Central memory CD8-positive, alpha-beta T cell (primary cell): ENCODE results near the gene UHRF1.
A peak's percentile ranks its signal among the peaks of the same experiment; 100 is the strongest.

Source experiments
- ATAC-seq: fragments of 150-1000 bp; cut with Tn5 transposase; replicated peaks from 2 replicates; pipeline ENCODE4 v1.10.0; 2022; ENCODE audit warnings: mild to moderate bottlenecking, moderate FRiP score, moderate number of reproducible peaks; ENCODE audit not compliant: poor library complexity, severe bottlenecking; ENCODE audit errors: extremely low read depth
- DNase-seq, 2 donors: peaks; one replicate each; pipeline ENCODE4 v3.0.0; 2021; ENCODE audit warnings: low spot score in 2 of 2
- H3K27ac Mint-ChIP-seq: one replicate; pipeline ENCODE4 v1.8.0; 2022; ENCODE audit warnings: low read depth, mild to moderate bottlenecking, moderate library complexity, mixed read lengths
- H3K27me3 Mint-ChIP-seq: one replicate; pipeline ENCODE4 v1.8.0; 2022; ENCODE audit warnings: mixed read lengths
- H3K36me3 Mint-ChIP-seq: one replicate; pipeline ENCODE4 v1.8.0; 2022; ENCODE audit warnings: mild to moderate bottlenecking, moderate library complexity, mixed read lengths; ENCODE audit not compliant: insufficient read depth
- H3K4me1 Mint-ChIP-seq: one replicate; pipeline ENCODE4 v1.8.0; 2022; ENCODE audit warnings: mixed read lengths
- H3K4me3 Mint-ChIP-seq: one replicate; pipeline ENCODE4 v1.8.0; 2022; ENCODE audit warnings: mild to moderate bottlenecking, moderate library complexity, mixed read lengths
- H3K9me3 Mint-ChIP-seq: one replicate; pipeline ENCODE4 v1.8.0; 2022; ENCODE audit warnings: mixed read lengths

The UHRF1 gene

GRCh38 chr19:4909156-4909896, at the start of gene UHRF1:
TSS of gene UHRF1 (plus strand) at chr19:4909501. CDS start at chr19:4910886, 1,385 bp downstream.
- DNase-seq: no peak
- H3K27ac Mint-ChIP-seq: peak within 1 kb of the TSS; percentile 51
- no peak for ATAC-seq
- peaks cover 27% of the 10 kb centered on the region for H3K36me3 Mint-ChIP-seq
- H3K9me3 Mint-ChIP-seq: no peaks in the 10 kb centered on the region
- peak within 1 kb of the TSS; percentile 94 for H3K4me3 Mint-ChIP-seq
- no peaks in the 10 kb centered on the region for H3K27me3 Mint-ChIP-seq
- peaks cover 55% of the 10 kb centered on the region for H3K4me1 Mint-ChIP-seq

GRCh38 chr19:4859697-4860096, 49.6 kb upstream of the UHRF1 start:
- ATAC-seq: no peak
- Mint-ChIP-seq H3K4me1 (no peaks in the 10 kb centered on the region), H3K27me3 (no peaks in the 10 kb centered on the region), H3K27ac (no peak overlapping the region), H3K9me3 (no peaks in the 10 kb centered on the region), H3K4me3 (no peak overlapping the region), H3K36me3 (peaks cover 13% of the 10 kb centered on the region)
- no peak for DNase-seq

GRCh38 chr19:4861147-4861546, 48.2 kb upstream of the UHRF1 start:
- H3K27ac Mint-ChIP-seq: no peak overlapping the region
- no peaks in the 10 kb centered on the region for H3K4me1 Mint-ChIP-seq
- DNase-seq: no peak
- H3K36me3 Mint-ChIP-seq: peaks cover 11% of the 10 kb centered on the region
- no peaks in the 10 kb centered on the region for H3K27me3 Mint-ChIP-seq
- ATAC-seq: no peak
- no peak overlapping the region for H3K4me3 Mint-ChIP-seq
- no peaks in the 10 kb centered on the region for H3K9me3 Mint-ChIP-seq

GRCh38 chr19:4866595-4867424, 42.5 kb upstream of the UHRF1 start:
- peaks cover 6% of the 10 kb centered on the region for H3K4me1 Mint-ChIP-seq
- DNase-seq: peak; percentile 21 to 26
- peaks cover 9% of the 10 kb centered on the region for H3K36me3 Mint-ChIP-seq
- H3K27ac Mint-ChIP-seq: no peak overlapping the region
- H3K27me3 Mint-ChIP-seq: no peaks in the 10 kb centered on the region
- ATAC-seq: no peak
- no peaks in the 10 kb centered on the region for H3K9me3 Mint-ChIP-seq
- H3K4me3 Mint-ChIP-seq: peak overlapping the region; percentile 80

GRCh38 chr19:4867534-4868285, 41.6 kb upstream of the UHRF1 start, which contains the start of gene PLIN3:
TSS of gene PLIN3 (minus strand) at chr19:4867667. CDS start at chr19:4861394, 6,273 bp downstream.
- Mint-ChIP-seq H3K9me3 (no peaks in the 10 kb centered on the region), H3K36me3 (peaks cover 9% of the 10 kb centered on the region), H3K4me3 (peak within 1 kb of the TSS; percentile 80), H3K27me3 (no peaks in the 10 kb centered on the region), H3K27ac (peak within 1 kb of the TSS; percentile 53), H3K4me1 (peaks cover 9% of the 10 kb centered on the region)
- ATAC-seq (peak; percentile 89), DNase-seq (peak; percentile 67 to 78)

GRCh38 chr19:4868286-4868834, 40.9 kb upstream of the UHRF1 start:
- Mint-ChIP-seq H3K27ac (peak overlapping the region; percentile 53), H3K4me1 (peaks cover 12% of the 10 kb centered on the region), H3K27me3 (no peaks in the 10 kb centered on the region), H3K4me3 (peak overlapping the region; percentile 80), H3K9me3 (no peaks in the 10 kb centered on the region), H3K36me3 (peaks cover 9% of the 10 kb centered on the region)
- DNase-seq: no peak
- ATAC-seq: no peak

GRCh38 chr19:4870025-4870700, 39.1 kb upstream of the UHRF1 start:
- Mint-ChIP-seq H3K36me3 (peaks cover 6% of the 10 kb centered on the region), H3K27me3 (no peaks in the 10 kb centered on the region), H3K27ac (no peak overlapping the region), H3K4me1 (peaks cover 12% of the 10 kb centered on the region), H3K9me3 (no peaks in the 10 kb centered on the region), H3K4me3 (no peak overlapping the region)
- DNase-seq (no peak), ATAC-seq (no peak)

- peaks cover 4% of the 10 kb centered on the region for H3K36me3 Mint-ChIP-seq
- no peak for DNase-seq
- no peak overlapping the region for H3K27ac Mint-ChIP-seq
- no peak for ATAC-seq
- H3K27me3 Mint-ChIP-seq: no peaks in the 10 kb centered on the region
- H3K4me3 Mint-ChIP-seq: no peak overlapping the region
- H3K9me3 Mint-ChIP-seq: no peaks in the 10 kb centered on the region
- H3K4me1 Mint-ChIP-seq: peaks cover 7% of the 10 kb centered on the region
Observed at GRCh38 chr19:4871711-4872110, 37.6 kb upstream of the UHRF1 start.

- Mint-ChIP-seq H3K4me1 (peaks cover 6% of the 10 kb centered on the region), H3K4me3 (no peak overlapping the region), H3K27me3 (no peaks in the 10 kb centered on the region), H3K36me3 (no peaks in the 10 kb centered on the region), H3K9me3 (no peaks in the 10 kb centered on the region), H3K27ac (no peak overlapping the region)
- DNase-seq (no peak), ATAC-seq (no peak)
Observed at GRCh38 chr19:4873930-4874329, 35.4 kb upstream of the UHRF1 start.

- Mint-ChIP-seq H3K4me3 (no peak overlapping the region), H3K27ac (no peak overlapping the region), H3K27me3 (no peaks in the 10 kb centered on the region), H3K9me3 (no peaks in the 10 kb centered on the region), H3K4me1 (peaks cover under 1% of the 10 kb centered on the region), H3K36me3 (no peaks in the 10 kb centered on the region)
- DNase-seq: no peak
- no peak for ATAC-seq
Observed at GRCh38 chr19:4877753-4878490, 31.4 kb upstream of the UHRF1 start.

GRCh38 chr19:4878491-4878968, 30.8 kb upstream of the UHRF1 start:
- no peak overlapping the region for H3K4me3 Mint-ChIP-seq
- no peak for DNase-seq
- no peaks in the 10 kb centered on the region for H3K4me1 Mint-ChIP-seq
- no peak overlapping the region for H3K27ac Mint-ChIP-seq
- H3K9me3 Mint-ChIP-seq: no peaks in the 10 kb centered on the region
- ATAC-seq: no peak
- no peaks in the 10 kb centered on the region for H3K36me3 Mint-ChIP-seq
- no peaks in the 10 kb centered on the region for H3K27me3 Mint-ChIP-seq
